ENCODE results near the gene EVX2.

EVX2 gene

GRCh38 chr2:176038694-176039093 is 45.1 kb downstream of the EVX2 start:
- peaks cover 0 to 9% (median 0%) of the 10 kb centered on the region in 3 experiments for H3K27me3 ChIP-seq (ENCODE audit: control insufficient read depth in 3 of 3, insufficient read depth in 3 of 3, low read depth in 1 of 3, low read length in 3 of 3)
- no CpG with 5 or more reads among the region's 2 CpGs for WGBS, 2 donors (ENCODE audit: extremely low coverage in 2 of 2, insufficient read length in 2 of 2, insufficient replicate concordance in 1 of 2)

GRCh38 chr2:176035013-176035691 is 48.6 kb downstream of the EVX2 start:
- H3K23ac ChIP-seq (ENCODE audit: low read depth, low read length, poor library complexity): no peak overlapping the region
- no peak overlapping the region for H4K8ac ChIP-seq (ENCODE audit: low read depth, low read length)
- no peaks in the 10 kb centered on the region for H3K79me1 ChIP-seq (ENCODE audit: low read depth, low read length)
- no peak overlapping the region for H2BK12ac ChIP-seq (ENCODE audit: low read length)
- H3K18ac ChIP-seq (ENCODE audit: low read length): no peak overlapping the region
- H2BK15ac ChIP-seq (ENCODE audit: low read length): no peak overlapping the region
- H4K91ac ChIP-seq (ENCODE audit: low read depth, low read length, poor library complexity): no peak overlapping the region
- no peak overlapping the region for H3K9ac ChIP-seq (ENCODE audit: low read depth, low read length, poor library complexity)
- no peak overlapping the region for H3K27ac ChIP-seq (replicated peaks; ENCODE audit: low read length)
- no peaks in the 10 kb centered on the region for H3K4me1 ChIP-seq (ENCODE audit: control insufficient read depth in 2 of 2, insufficient read depth in 1 of 2, low read depth in 1 of 2, low read length in 2 of 2)
- no peak overlapping the region for H3K14ac ChIP-seq (ENCODE audit: low read length)
- no peak overlapping the region for H3K4me2 ChIP-seq (ENCODE audit: insufficient read depth, low read length, poor library complexity, severe bottlenecking)
- WGBS, 2 donors (ENCODE audit: extremely low coverage in 2 of 2, insufficient read length in 2 of 2, insufficient replicate concordance in 1 of 2): no CpG with 5 or more reads among the region's 6 CpGs
- no peak overlapping the region for H3K4ac ChIP-seq (ENCODE audit: low read length)
- H3K27me3 ChIP-seq (ENCODE audit: control insufficient read depth in 3 of 3, insufficient read depth in 3 of 3, low read depth in 1 of 3, low read length in 3 of 3): peaks cover 0 to 5% (median 0%) of the 10 kb centered on the region in 3 experiments
- no peak overlapping the region for H2AFZ ChIP-seq (ENCODE audit: low read length)
- H2BK120ac ChIP-seq (ENCODE audit: low read depth, low read length): no peak overlapping the region
- DNase-seq (ENCODE audit: low spot score): no peak
- H3K36me3 ChIP-seq (replicated peaks in 1 of 2; ENCODE audit: control insufficient read depth in 2 of 2, insufficient read depth in 2 of 2, low read length in 2 of 2): no peaks in the 10 kb centered on the region
- no peak overlapping the region for H2AK5ac ChIP-seq (ENCODE audit: low read depth, low read length)
- H2BK5ac ChIP-seq (ENCODE audit: low read length): no peak overlapping the region
- no peak overlapping the region for H3K4me3 ChIP-seq (ENCODE audit: low read length in 2 of 2)
- peaks cover 0 to 2% of the 10 kb centered on the region in 2 donors for H3K9me3 ChIP-seq (replicated peaks in 1 of 2; ENCODE audit: control insufficient read depth in 2 of 2, insufficient read depth in 1 of 2, low read depth in 1 of 2, low read length in 2 of 2)

More at GRCh38 chr2:176038694-176039093, 45.1 kb downstream of the EVX2 start:
- H2BK12ac ChIP-seq (ENCODE audit: low read length): no peak overlapping the region
- no peak overlapping the region for H2BK5ac ChIP-seq (ENCODE audit: low read length)
- H2BK120ac ChIP-seq (ENCODE audit: low read depth, low read length): no peak overlapping the region
- H3K79me1 ChIP-seq (ENCODE audit: low read depth, low read length): no peaks in the 10 kb centered on the region
- no peak overlapping the region for H4K91ac ChIP-seq (ENCODE audit: low read depth, low read length, poor library complexity)
- H3K4ac ChIP-seq (ENCODE audit: low read length): no peak overlapping the region
- no peaks in the 10 kb centered on the region for H3K4me1 ChIP-seq (ENCODE audit: control insufficient read depth in 2 of 2, insufficient read depth in 1 of 2, low read depth in 1 of 2, low read length in 2 of 2)
- no peaks in the 10 kb centered on the region for H3K36me3 ChIP-seq (replicated peaks in 1 of 2; ENCODE audit: control insufficient read depth in 2 of 2, insufficient read depth in 2 of 2, low read length in 2 of 2)
- no peak overlapping the region for H3K4me2 ChIP-seq (ENCODE audit: insufficient read depth, low read length, poor library complexity, severe bottlenecking)
- H3K9ac ChIP-seq (ENCODE audit: low read depth, low read length, poor library complexity): no peak overlapping the region
- no peak overlapping the region for H3K27ac ChIP-seq (replicated peaks; ENCODE audit: low read length)
- H3K14ac ChIP-seq (ENCODE audit: low read length): no peak overlapping the region
- H2AK5ac ChIP-seq (ENCODE audit: low read depth, low read length): no peak overlapping the region
- H3K4me3 ChIP-seq (ENCODE audit: low read length in 2 of 2): no peak overlapping the region
- H3K23ac ChIP-seq (ENCODE audit: low read depth, low read length, poor library complexity): no peak overlapping the region
- DNase-seq (ENCODE audit: low spot score): no peak
- H3K9me3 ChIP-seq (replicated peaks in 1 of 2; ENCODE audit: control insufficient read depth in 2 of 2, insufficient read depth in 1 of 2, low read depth in 1 of 2, low read length in 2 of 2): peaks cover 0 to 2% of the 10 kb centered on the region in 2 donors
- no peak overlapping the region for H2AFZ ChIP-seq (ENCODE audit: low read length)
- no peak overlapping the region for H2BK15ac ChIP-seq (ENCODE audit: low read length)
- no peak overlapping the region for H3K18ac ChIP-seq (ENCODE audit: low read length)
- no peak overlapping the region for H4K8ac ChIP-seq (ENCODE audit: low read depth, low read length)

- whole genome bisulfite sequencing, 2 donors (ENCODE audit: extremely low coverage in 2 of 2, insufficient read length in 2 of 2, insufficient replicate concordance in 1 of 2): no CpG with 5 or more reads among the region's 2 CpGs
Observed at GRCh38 chr2:176027806-176028205, 56.0 kb downstream of the EVX2 start.

More at GRCh38 chr2:176027806-176028205, 56.0 kb downstream of the EVX2 start:
- Histone ChIP-seq H2AFZ (ENCODE audit: low read length) (no peak overlapping the region), H2AK5ac (ENCODE audit: low read depth, low read length) (no peak overlapping the region), H4K91ac (ENCODE audit: low read depth, low read length, poor library complexity) (no peak overlapping the region), H3K9me3 (replicated peaks in 1 of 2; ENCODE audit: control insufficient read depth in 2 of 2, insufficient read depth in 1 of 2, low read depth in 1 of 2, low read length in 2 of 2) (no peaks in the 10 kb centered on the region), H3K23ac (ENCODE audit: low read depth, low read length, poor library complexity) (no peak overlapping the region), H3K27me3 (ENCODE audit: control insufficient read depth in 3 of 3, insufficient read depth in 3 of 3, low read depth in 1 of 3, low read length in 3 of 3) (peaks cover 0 to 20% (median 0%) of the 10 kb centered on the region in 3 experiments), H3K36me3 (replicated peaks in 1 of 2; ENCODE audit: control insufficient read depth in 2 of 2, insufficient read depth in 2 of 2, low read length in 2 of 2) (no peaks in the 10 kb centered on the region), H3K14ac (ENCODE audit: low read length) (no peak overlapping the region), H4K8ac (ENCODE audit: low read depth, low read length) (no peak overlapping the region), H2BK15ac (ENCODE audit: low read length) (no peak overlapping the region), H3K18ac (ENCODE audit: low read length) (no peak overlapping the region), H2BK5ac (ENCODE audit: low read length) (no peak overlapping the region), H3K9ac (ENCODE audit: low read depth, low read length, poor library complexity) (no peak overlapping the region), H2BK12ac (ENCODE audit: low read length) (no peak overlapping the region), H3K4me2 (ENCODE audit: insufficient read depth, low read length, poor library complexity, severe bottlenecking) (no peak overlapping the region), H3K4ac (ENCODE audit: low read length) (no peak overlapping the region), H2BK120ac (ENCODE audit: low read depth, low read length) (no peak overlapping the region), H3K4me3 (ENCODE audit: low read length in 2 of 2) (no peak overlapping the region), H3K27ac (replicated peaks; ENCODE audit: low read length) (no peak overlapping the region), H3K4me1 (ENCODE audit: control insufficient read depth in 2 of 2, insufficient read depth in 1 of 2, low read depth in 1 of 2, low read length in 2 of 2) (no peaks in the 10 kb centered on the region), H3K79me1 (ENCODE audit: low read depth, low read length) (no peaks in the 10 kb centered on the region)
- no peak for DNase-seq (ENCODE audit: low spot score)
